ENCODE measurements around the gene SEL1L.

SEL1L gene

GRCh38 chr14:81435391-81436295 lies 98.0 kb downstream of the SEL1L start:
- TF ChIP-seq TAF1 (IDR thresholded peaks at IDR 0.05; ENCODE audit: borderline replicate concordance, insufficient read depth, low read length) = no peak
- peak; percentile 65 to 84; a peak in 3 of 4 replicates for TF ChIP-seq REST (IDR thresholded peaks at IDR 0.05; ENCODE audit: insufficient read depth in 1 of 2, low read depth in 2 of 2, low read length in 2 of 2)

GRCh38 chr14:81435048-81435390 lies 98.6 kb downstream of the SEL1L start:
- TF ChIP-seq POLR2AphosphoS5 (IDR thresholded peaks at IDR 0.05; ENCODE audit: low read depth, low read length) = no peak
- no peak for TF ChIP-seq FOXP2 (optimal IDR thresholded peaks at IDR 0.05; ENCODE audit: borderline replicate concordance, extremely low read depth, extremely low read length, insufficient read depth)
- no peak for TF ChIP-seq TAF1 (IDR thresholded peaks at IDR 0.05; ENCODE audit: borderline replicate concordance, insufficient read depth, low read length)
- no peak for TF ChIP-seq REST (IDR thresholded peaks at IDR 0.05; ENCODE audit: insufficient read depth in 1 of 2, low read depth in 2 of 2, low read length in 2 of 2)
- no peak for TF ChIP-seq SIN3A (IDR thresholded peaks at IDR 0.05; ENCODE audit: borderline replicate concordance, insufficient read depth, low read length)

- TF ChIP-seq POLR2AphosphoS5 (IDR thresholded peaks at IDR 0.05; ENCODE audit: low read depth, low read length) = no peak
- TF ChIP-seq SIN3A (IDR thresholded peaks at IDR 0.05; ENCODE audit: borderline replicate concordance, insufficient read depth, low read length) = no peak
- no peak for TF ChIP-seq TAF1 (IDR thresholded peaks at IDR 0.05; ENCODE audit: borderline replicate concordance, insufficient read depth, low read length)
- no peak for TF ChIP-seq REST (IDR thresholded peaks at IDR 0.05; ENCODE audit: insufficient read depth in 1 of 2, low read depth in 2 of 2, low read length in 2 of 2)
- no peak for TF ChIP-seq FOXP2 (optimal IDR thresholded peaks at IDR 0.05; ENCODE audit: borderline replicate concordance, extremely low read depth, extremely low read length, insufficient read depth)
Observed at GRCh38 chr14:81434230-81434629, 99.4 kb downstream of the SEL1L start.

GRCh38 chr14:81433378-81433777 lies 100.3 kb downstream of the SEL1L start:
- peak in 1 of 2 experiments; percentile 58; a peak in 1 of 4 replicates for TF ChIP-seq REST (IDR thresholded peaks at IDR 0.05; ENCODE audit: insufficient read depth in 1 of 2, low read depth in 2 of 2, low read length in 2 of 2)
- no peak for TF ChIP-seq SIN3A (IDR thresholded peaks at IDR 0.05; ENCODE audit: borderline replicate concordance, insufficient read depth, low read length)

GRCh38 chr14:81432219-81432661 lies 101.4 kb downstream of the SEL1L start:
- no peak for TF ChIP-seq SIN3A (IDR thresholded peaks at IDR 0.05; ENCODE audit: borderline replicate concordance, insufficient read depth, low read length)
- TF ChIP-seq FOXP2 (optimal IDR thresholded peaks at IDR 0.05; ENCODE audit: borderline replicate concordance, extremely low read depth, extremely low read length, insufficient read depth) = no peak
- no peak for TF ChIP-seq REST (IDR thresholded peaks at IDR 0.05; ENCODE audit: insufficient read depth in 1 of 2, low read depth in 2 of 2, low read length in 2 of 2)
- TF ChIP-seq TAF1 (IDR thresholded peaks at IDR 0.05; ENCODE audit: borderline replicate concordance, insufficient read depth, low read length) = no peak
- no peak for TF ChIP-seq POLR2AphosphoS5 (IDR thresholded peaks at IDR 0.05; ENCODE audit: low read depth, low read length)

Data from PFSK-1 (cell line).